Panc1 (cell line): Measurements from ENCODE around the gene LDLRAD4.

Experiments
- CTCF ChIP-seq: fragments of 450-650 bp; IDR thresholded peaks from 2 replicates; pipeline ENCODE4 v1.5.1; 2017; ENCODE audit warnings: mild to moderate bottlenecking
- POLR2AphosphoS5 ChIP-seq: IDR thresholded peaks from 2 replicates; pipeline ENCODE4 v1.6.1; 2012; ENCODE audit warnings: mild to moderate bottlenecking, low read depth, low read length, moderate library complexity
- REST ChIP-seq, 2 experiments: IDR thresholded peaks; 2 replicates each; pipeline ENCODE4 v1.6.1; 2011 to 2012; ENCODE audit warnings: low read depth in 2 of 2, control low read depth in 1 of 2, low read length in 1 of 2, mild to moderate bottlenecking in 1 of 2, moderate library complexity in 1 of 2; ENCODE audit not compliant: insufficient read depth in 1 of 2
- SIN3A ChIP-seq: IDR thresholded peaks from 2 replicates; pipeline ENCODE4 v1.6.1; 2012; ENCODE audit warnings: low read depth, mild to moderate bottlenecking, low read length, moderate library complexity, borderline replicate concordance; ENCODE audit not compliant: insufficient read depth
- TCF7L2 ChIP-seq: IDR thresholded peaks from 2 replicates; pipeline ENCODE4 v1.6.1; 2011; ENCODE audit warnings: mild to moderate bottlenecking, low read depth, low read length, inconsistent platforms

- TF ChIP-seq POLR2AphosphoS5 = no peak
- no peak for TF ChIP-seq SIN3A
- TF ChIP-seq CTCF = no peak
- TF ChIP-seq REST (IDR thresholded peaks at IDR 0.05; ENCODE audit: insufficient read depth in 1 of 2, low read depth in 2 of 2, low read length in 1 of 2) = no peak
- TF ChIP-seq TCF7L2 = no peak
Observed at GRCh38 chr18:13302457-13303225, 84.1 kb downstream of the LDLRAD4 start.
